GM21619 (cell line): Measurements from ENCODE around the gene CASKIN2.
A peak's percentile ranks its signal among the peaks of the same experiment; 100 is the strongest.

Experiments used
- ATAC-seq: cut with Tn5 transposase; IDR thresholded peaks from one replicate; pipeline ENCODE4 v1.9.1; 2021; ENCODE audit not compliant: unreplicated experiment

The CASKIN2 gene, protein sequence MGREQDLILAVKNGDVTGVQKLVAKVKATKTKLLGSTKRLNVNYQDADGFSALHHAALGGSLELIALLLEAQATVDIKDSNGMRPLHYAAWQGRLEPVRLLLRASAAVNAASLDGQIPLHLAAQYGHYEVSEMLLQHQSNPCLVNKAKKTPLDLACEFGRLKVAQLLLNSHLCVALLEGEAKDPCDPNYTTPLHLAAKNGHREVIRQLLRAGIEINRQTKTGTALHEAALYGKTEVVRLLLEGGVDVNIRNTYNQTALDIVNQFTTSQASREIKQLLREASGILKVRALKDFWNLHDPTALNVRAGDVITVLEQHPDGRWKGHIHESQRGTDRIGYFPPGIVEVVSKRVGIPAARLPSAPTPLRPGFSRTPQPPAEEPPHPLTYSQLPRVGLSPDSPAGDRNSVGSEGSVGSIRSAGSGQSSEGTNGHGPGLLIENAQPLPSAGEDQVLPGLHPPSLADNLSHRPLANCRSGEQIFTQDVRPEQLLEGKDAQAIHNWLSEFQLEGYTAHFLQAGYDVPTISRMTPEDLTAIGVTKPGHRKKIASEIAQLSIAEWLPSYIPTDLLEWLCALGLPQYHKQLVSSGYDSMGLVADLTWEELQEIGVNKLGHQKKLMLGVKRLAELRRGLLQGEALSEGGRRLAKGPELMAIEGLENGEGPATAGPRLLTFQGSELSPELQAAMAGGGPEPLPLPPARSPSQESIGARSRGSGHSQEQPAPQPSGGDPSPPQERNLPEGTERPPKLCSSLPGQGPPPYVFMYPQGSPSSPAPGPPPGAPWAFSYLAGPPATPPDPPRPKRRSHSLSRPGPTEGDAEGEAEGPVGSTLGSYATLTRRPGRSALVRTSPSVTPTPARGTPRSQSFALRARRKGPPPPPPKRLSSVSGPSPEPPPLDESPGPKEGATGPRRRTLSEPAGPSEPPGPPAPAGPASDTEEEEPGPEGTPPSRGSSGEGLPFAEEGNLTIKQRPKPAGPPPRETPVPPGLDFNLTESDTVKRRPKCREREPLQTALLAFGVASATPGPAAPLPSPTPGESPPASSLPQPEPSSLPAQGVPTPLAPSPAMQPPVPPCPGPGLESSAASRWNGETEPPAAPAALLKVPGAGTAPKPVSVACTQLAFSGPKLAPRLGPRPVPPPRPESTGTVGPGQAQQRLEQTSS (N-terminal part only)

DNA sequence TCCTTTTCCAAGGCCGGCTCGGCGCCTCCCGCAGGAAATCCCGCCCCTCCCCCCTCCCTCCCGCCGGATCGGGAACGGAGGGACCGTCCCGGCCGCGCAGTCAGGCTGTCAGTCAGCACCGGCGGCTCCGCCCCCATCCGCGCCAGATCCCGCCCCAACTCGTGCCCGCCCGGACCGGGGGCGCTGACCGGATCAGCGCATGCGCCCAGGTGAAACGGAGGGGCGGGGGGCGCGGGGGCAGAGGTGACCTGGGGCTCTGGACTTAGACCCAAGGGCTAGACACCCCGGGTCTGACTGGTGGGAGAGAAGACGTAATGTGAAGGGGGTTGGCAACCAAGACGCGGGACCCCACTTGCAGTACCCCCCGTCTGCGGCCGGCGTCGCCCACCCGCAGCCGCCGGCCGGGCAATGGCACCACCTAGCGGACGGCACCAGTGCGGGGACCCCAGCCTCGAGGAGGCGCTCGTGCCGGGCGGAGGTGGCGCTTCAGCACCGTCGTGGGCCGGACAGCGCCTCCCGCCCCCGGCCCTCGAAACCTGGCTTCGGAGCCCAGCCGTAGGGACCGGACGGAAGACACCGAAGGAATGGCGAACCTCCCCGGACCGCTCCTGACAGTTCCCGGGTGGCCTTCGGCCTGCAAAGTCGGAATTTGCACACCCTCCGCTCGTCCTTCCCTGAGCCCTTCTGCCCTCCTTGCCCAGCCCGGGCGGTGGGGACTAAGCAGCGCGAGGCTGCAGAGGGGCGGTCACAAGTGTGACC, at the start of gene CASKIN2:
CASKIN2 (minus strand) TSS at position 42 of the 759 bp plus-strand sequence. CDS start 1,733 bp downstream, outside the sequence.
- peak; percentile 34 for ATAC-seq

DNA sequence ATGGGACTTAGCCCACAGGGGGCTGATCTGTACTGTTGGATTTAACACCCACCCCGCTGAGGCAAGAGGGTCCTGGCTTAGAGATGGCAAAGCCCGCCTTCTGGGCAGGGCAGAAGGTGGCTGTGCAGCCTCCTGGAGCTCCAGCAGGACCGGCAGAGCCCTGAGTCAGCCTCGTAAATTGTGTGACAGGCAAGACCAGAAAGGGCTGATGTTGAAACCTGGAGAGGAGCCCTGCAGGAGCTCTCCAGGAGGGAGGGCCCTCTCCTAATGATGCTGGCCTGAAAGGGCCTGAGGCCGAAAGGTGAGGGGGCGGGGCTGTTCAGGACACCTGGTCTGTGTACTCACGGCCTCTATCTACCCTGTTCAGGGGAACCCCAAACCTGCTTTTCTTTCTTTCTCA, 49.7 kb upstream of the CASKIN2 start:
- ATAC-seq: no peak

DNA sequence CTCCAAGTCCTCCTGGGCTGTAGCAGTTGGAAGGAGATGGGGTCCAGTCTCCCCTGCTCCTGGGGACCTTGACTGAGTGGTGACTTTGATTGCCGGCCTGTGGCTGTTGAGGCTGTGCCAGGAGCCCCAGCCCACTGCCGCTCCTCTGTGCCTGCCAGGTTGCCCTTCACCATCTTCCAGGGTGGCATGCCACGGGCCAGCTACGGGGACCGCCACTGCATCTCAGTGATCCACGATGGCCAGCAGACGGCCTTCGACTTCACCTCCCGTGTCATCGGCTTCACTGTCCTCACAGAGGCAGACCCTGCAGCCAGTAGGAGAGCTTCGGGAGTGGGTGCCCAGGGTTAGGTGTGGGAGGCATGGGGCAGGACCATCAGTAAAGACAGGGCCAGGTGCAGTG, 48.9 kb upstream of the CASKIN2 start:
- no peak for ATAC-seq

DNA sequence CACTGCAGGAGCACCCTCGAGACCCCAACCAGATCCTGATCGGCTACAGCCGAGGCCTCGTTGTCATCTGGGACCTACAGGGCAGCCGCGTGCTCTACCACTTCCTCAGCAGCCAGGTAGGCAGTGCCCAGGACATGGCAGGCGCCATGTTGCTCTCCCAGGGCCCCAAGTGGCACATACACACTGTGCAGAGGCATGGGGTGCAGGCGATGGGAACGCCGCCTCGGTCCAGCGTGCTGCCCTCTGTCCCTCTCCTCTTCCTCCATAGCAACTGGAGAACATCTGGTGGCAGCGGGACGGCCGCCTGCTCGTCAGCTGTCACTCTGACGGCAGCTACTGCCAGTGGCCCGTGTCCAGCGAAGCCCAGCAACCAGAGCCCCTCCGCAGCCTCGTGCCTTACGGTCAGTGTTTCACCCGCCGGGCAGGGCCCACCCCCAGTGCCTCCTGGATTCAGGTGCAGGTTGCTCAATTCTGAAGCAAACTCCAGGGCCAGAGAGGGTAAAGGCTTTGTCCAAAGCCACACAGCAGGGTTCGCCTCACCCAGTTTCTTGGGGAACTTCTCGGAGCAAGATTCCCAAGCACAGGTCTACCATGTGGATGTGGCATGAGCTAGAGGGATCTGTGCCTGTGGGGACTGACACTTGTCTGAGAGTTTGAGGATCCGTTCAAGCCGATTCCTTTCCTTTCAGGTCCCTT, 47.9 kb upstream of the CASKIN2 start:
- ATAC-seq: no peak

DNA sequence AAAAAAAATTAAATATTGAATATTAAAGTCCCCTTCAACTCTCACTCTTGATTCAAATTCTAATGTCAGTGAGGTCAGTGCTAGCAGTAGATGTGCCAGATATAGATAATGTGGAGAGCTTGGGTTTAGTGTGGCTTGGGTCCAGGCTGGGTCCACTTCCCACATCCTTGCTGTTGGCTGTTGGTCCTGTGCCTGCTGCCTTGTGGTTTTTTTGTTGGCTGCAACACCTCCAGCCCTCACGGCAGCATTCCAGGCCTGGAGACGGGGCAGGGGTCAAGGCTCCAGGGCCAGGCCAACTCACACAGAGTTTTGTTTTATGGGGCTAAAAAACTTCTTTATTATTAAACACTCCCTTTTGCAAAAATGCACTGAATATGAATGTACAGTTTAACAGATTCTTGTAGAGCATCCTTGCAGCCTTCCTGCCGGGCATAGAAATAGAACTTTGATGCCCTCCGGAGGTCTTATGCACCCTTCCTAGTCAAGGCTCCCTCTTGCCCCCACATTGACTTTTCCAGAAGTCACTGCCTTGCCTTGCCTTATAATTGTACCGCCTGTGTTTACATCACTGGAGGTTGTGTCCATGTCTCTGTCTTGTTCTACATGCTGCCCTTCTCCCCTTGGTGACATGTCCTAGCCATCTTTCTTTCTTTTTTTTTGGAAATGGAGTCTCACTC, 46.7 kb upstream of the CASKIN2 start:
- no peak for ATAC-seq

DNA sequence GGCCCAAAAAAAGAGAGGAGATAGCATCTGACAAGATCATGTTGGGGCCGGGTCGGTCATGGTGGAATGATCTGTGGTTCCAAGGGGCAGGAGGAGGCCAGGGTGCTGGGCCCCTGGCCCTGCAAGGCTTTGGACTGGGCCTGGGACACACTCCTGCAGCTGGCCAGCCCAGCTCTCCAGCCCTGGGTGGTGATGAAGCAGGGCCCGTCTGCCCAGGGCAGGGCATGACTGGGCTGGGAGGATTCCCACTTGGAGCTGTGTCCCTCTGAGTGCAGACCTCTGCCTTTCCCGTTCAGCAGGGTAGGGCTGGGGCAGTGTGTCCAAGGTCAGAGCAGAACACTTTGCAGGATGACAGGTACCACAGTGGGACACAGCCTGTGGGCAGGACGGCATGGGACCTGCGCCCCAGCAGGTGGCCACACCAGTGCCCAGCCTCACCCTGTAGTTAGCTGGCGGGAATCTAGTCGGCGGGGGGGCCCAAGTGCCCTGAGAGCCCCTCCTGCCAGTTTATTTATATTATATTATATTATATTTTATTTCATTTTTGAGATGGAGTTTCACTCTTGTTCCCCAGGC, 44.7 kb upstream of the CASKIN2 start:
- ATAC-seq: no peak

DNA sequence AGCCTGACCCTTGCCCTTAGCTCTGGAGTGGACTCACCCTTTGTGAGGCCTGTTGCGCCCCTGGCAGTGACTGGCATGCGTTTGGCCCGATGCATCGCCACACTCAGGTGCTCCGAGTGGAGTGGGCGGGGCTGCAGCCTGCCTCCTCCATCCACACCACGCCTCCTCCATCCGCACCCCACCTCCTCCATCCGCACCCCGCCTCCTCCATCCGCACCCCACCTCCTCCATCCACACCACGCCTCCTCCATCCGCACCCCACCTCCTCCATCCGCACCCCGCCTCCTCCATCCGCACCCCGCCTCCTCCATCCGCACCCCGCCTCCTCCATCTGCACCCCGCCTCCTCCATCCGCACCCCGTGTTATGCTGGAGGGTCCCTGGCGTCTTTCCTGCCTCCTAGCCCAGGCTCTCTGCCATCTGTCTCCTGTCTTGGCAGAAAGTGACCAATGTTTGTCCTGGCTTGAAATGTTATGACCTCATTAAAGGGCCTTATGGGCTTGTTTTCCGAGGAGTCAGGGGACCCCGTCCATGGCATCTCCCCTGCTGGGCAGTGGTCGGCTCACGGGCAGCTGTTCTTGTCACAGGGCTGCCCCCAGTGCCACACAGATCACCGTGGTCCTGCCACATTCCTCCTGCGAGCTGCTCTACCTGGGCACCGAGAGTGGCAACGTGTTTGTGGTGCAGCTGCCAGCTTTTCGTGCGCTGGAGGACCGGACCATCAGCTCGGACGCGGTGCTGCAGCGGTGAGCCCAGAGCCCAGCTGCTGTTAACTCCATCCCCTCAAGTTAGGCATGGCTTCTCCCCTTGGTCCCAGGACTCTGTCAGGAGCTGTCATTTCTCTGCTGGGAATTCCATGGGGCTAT, 43.6 kb upstream of the CASKIN2 start:
- ATAC-seq: no peak

DNA sequence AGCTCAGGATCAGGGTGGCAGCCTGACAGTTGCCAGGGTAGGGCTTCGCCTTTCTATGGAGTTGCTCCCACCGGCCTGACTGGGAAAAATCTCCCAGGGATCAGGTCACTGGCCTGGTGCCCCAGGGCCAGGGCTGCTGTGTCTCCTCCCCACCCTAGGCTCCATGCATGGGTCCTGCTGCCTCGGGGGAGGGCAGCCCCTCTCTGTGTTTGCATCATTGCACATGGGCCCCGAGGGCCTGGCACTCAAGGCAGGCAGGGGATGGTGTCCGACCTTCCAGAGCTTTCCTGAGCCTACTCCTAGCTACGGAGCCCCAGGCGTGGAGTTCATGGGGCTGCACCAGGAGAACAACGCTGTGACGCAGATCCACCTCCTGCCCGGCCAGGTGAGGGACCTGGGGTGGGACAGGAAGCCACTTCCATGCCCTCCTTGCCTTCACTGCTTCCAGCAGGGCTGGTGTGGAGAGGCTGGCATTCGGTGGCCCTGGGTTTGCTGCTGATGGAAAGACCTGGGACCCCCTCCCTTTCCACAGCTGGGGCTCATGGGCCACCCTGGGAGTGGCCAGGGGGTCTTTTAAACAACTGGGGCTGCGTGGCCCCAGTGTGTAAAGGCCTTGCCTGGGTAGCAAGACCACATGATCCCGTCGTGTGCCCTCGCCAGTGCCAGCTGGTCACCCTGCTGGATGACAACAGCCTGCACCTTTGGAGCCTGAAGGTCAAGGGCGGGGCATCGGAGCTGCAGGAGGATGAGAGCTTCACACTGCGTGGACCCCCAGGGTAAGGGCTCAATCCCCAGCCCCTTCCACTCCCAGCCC, 42.7 kb upstream of the CASKIN2 start:
- no peak for ATAC-seq

DNA sequence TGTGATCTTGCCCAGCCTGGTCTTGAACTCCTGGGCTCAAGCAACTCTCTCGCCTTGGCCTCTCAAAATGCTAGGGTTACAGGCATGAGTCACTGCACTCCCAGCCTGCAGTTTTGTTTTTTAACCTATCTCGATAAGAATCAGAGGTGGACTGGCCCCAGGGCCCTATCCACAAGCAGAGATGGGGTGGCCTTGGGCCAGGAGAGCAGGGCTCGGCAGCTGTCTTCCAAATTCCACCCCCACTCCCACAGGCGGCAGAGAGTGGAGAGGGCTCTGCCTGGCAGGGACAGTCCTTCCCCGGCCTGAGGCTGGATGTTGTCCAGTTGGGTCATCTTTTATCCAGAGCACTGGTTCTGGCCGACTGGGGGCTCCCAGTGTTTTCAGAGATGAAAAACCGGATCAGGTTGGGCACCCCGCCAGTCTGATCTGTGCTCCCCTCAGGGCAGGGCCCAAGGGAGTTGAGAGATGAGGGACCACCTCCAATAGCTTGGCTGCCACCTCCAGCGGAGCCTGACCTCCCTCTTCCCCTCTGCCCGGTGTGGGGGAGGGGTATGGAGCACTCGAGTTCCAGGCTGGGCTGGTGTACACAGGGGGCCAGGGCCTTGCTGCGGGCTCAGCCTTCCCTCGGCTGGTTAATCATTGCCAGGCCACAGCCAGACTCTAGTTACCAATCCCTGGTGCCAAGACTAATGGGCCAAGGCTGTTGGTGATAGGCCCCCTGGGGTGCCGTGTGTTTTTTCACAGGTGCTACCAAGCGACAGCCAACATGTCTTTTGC, 41.9 kb upstream of the CASKIN2 start:
- no peak for ATAC-seq

DNA sequence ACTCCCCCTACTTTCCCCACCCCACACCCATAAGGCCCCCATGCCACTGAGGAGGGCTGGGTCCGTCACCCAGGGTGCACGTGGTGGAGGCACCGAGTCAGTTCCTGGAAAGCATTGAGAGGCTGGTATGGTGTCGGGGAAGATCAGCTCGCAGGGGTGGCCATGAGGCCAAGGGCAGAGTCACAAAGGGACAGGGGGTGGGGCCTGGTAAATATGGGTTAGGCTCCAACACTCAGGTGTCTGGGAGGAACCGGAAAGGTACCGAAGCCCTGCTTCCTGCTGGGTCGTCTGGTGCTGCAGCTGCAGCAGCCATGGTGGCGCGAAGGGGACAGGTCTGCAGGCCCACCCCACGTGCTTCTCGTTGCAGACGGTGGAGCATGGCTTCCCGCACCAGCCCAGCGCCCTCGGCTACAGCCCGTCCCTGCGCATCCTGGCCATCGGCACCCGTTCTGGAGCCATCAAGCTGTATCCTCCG, 40.4 kb upstream of the CASKIN2 start:
- ATAC-seq: no peak

DNA sequence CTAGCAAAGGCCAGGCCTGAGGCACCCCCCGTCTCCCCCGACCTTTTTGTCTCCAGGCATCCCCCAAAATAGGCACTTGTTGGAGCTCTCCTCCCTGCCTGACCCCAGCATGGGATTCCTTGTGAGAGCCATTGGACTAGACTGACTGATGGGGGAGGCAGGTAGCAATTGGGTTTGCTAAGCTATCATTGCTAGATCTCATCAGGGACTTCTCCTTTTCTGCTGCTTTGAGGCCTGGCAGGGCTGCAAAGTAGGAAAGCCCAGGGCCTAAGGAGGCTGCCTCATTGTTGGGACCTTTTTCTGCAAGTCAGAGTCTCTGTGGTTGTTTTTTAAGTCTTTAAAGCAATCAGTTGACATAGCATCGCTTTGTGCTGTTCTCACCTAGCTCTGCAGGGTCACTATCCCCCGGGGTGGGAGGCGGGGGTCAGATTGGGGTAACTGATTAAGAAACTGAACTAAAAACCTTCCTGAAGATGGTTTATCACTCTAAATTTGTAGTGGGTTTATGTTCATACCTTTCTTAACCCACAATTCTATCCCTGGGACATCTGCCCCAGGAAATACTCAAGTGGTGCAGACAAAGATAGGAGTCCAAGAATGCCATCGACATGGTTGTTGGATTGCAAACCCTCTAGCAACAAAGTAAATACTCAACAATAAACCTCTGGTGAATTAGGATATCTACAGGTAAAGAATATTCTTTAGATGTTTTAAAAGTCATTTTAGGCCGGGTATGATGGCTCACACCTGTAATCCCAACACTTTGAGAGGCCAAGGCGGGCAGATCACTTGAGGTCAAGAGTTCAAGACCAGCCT, 38.2 kb upstream of the CASKIN2 start:
- ATAC-seq: no peak

DNA sequence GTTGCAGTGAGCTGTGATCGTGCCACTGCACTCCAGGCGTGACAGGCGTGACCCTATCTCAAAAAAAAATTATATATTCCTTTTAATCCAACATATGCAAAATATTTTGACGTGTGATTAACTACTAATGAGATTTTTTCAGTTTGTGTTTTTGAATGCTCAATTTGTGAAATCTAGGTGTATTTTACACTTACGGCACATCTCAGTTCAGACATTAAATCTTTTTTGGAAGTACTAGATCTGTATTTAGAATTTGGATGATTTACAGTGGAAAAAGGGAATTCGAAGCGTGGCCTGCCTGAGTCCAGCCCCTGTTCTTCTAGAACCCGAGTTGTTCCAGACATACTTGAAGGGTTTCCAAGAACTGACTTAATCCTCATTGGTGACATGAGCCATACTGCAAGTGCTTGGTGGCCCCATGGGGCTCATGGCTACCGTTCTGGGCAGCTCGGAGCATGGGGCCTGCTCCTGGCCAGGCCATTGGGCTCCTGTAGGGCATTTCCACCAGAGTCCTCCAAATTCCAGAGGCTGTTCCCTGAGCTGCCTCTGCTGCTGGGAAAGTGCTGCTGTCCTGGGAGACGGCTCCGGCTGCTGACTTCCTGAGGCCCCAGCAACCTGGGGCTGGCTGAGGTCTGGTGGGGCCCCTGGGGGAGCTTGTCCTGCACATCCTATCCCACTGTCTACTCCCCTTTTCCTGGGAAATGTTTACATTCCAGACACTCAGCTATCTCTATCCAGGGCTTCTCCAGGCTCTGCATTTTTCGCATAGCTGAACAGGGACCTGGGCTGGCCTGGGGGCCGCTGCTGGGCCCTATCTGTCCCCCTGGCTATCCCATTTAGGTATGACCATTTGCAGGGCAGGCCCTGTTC, 37.3 kb upstream of the CASKIN2 start:
- no peak for ATAC-seq

DNA sequence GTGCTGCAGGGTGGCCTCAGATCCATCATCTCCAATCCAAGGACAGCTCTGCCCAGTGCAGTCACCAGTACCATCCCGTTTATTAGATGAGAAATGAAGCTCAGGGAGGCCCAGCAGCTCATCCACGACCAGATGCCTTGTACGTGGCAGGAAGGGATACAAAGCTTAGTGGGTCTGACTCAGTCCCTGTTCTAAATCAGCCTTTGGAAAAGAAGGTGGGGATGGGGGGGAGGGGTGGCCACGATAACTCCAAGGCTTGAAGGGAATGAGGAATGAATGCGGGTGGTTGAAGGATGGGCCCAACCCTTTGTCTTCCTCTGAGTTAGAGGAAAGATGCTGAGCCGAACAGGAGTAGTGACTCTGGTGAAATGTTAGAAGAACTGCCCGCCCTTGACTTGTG, 35.9 kb upstream of the CASKIN2 start:
- no peak for ATAC-seq

DNA sequence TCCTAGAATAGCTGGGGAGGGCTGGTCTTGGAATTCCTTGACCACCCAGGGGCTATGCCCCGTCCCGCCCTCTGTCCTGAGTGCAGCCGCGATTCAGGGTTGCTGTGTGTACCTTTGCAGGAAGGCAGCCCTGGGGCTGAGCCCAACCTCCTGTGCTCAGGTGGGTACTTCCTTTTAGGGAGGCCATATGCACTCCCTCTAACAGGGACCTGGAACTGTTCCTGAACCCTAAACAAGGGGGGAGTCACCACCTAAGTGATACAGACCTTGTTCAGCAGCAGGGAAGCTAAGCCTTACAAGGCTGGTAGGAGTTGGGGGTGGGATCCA, 34.8 kb upstream of the CASKIN2 start:
- ATAC-seq: no peak
